HG03521 (cell line): Measurements from ENCODE around the gene PGRMC1.
"Not testable (repeated sequence)": the region's sequence is repeated elsewhere in the genome, so short reads cannot be mapped to it uniquely, and the experiment has no call there.

Experiments
- ATAC-seq: cut with Tn5 transposase; IDR thresholded peaks from one replicate; pipeline ENCODE4 v1.9.1; 2021; ENCODE audit warnings: mild to moderate bottlenecking, moderate library complexity; ENCODE audit not compliant: unreplicated experiment

PGRMC1 gene

GRCh38 chrX:119231936-119232445 lies 4.1 kb upstream of the PGRMC1 start:
- ATAC-seq: no peak

GRCh38 chrX:119235051-119235511 lies 1.0 kb upstream of the PGRMC1 start:
- ATAC-seq: no peak

GRCh38 chrX:119236623-119237561 lies 807 bp downstream of the PGRMC1 start:
- ATAC-seq: peak; percentile 11

- ATAC-seq: no peak
Observed at GRCh38 chrX:119237562-119237942, 1.5 kb downstream of the PGRMC1 start.

GRCh38 chrX:119238557-119238956 lies 2.5 kb downstream of the PGRMC1 start:
- ATAC-seq: no peak

- ATAC-seq: no peak
Observed at GRCh38 chrX:119240356-119240755, 4.3 kb downstream of the PGRMC1 start.

- no peak for ATAC-seq
Observed at GRCh38 chrX:119247702-119248101, 11.6 kb downstream of the PGRMC1 start.

- no peak for ATAC-seq
Observed at GRCh38 chrX:119249891-119250290, 13.8 kb downstream of the PGRMC1 start.

- ATAC-seq: no peak
Observed at GRCh38 chrX:119251386-119251785, 15.3 kb downstream of the PGRMC1 start.

GRCh38 chrX:119252716-119253115 lies 16.6 kb downstream of the PGRMC1 start:
- no peak for ATAC-seq

- ATAC-seq: no peak
Observed at GRCh38 chrX:119266364-119266995, 30.4 kb downstream of the PGRMC1 start.

GRCh38 chrX:119267115-119267514 lies 31.0 kb downstream of the PGRMC1 start:
- not testable (repeated sequence) for ATAC-seq

GRCh38 chrX:119272882-119273419 lies 36.9 kb downstream of the PGRMC1 start:
- ATAC-seq: no peak

- ATAC-seq: no peak
Observed at GRCh38 chrX:119273420-119274192, 37.5 kb downstream of the PGRMC1 start.

GRCh38 chrX:119282347-119282746 lies 46.3 kb downstream of the PGRMC1 start:
- ATAC-seq: not testable (repeated sequence)

- no peak for ATAC-seq
Observed at GRCh38 chrX:119288890-119289393, 52.9 kb downstream of the PGRMC1 start.

- ATAC-seq: no peak
Observed at GRCh38 chrX:119290476-119290875, 54.4 kb downstream of the PGRMC1 start.

- not testable (repeated sequence) for ATAC-seq
Observed at GRCh38 chrX:119291246-119291645, 55.2 kb downstream of the PGRMC1 start.

- no peak for ATAC-seq
Observed at GRCh38 chrX:119292445-119292844, 56.4 kb downstream of the PGRMC1 start.
